ENCODE measurements around the gene LPIN2.

Gene LPIN2

GRCh38 chr18:2965797-2966196 is 47.1 kb downstream of the LPIN2 start:
- peaks cover 56% of the 10 kb centered on the region for H3K79me2 ChIP-seq (ENCODE audit: control insufficient read depth, low read length)
- no peak overlapping the region for H3K4me2 ChIP-seq (ENCODE audit: low read length)
- H3K9me3 ChIP-seq (ENCODE audit: control insufficient read depth, insufficient read depth, low read length) = no peaks in the 10 kb centered on the region
- H3K4me3 ChIP-seq (ENCODE audit: low read length) = no peak overlapping the region
- no peaks in the 10 kb centered on the region for H3F3A ChIP-seq (ENCODE audit: control insufficient read depth, insufficient read depth)
- no peaks in the 10 kb centered on the region for H3K27me3 ChIP-seq (ENCODE audit: control insufficient read depth, low read length)
- peaks cover 69% of the 10 kb centered on the region for H3K4me1 ChIP-seq (ENCODE audit: control insufficient read depth, low read length)
- no peaks in the 10 kb centered on the region for H3K36me3 ChIP-seq (ENCODE audit: control insufficient read depth, low read length)
- TF ChIP-seq CTCF (IDR thresholded peaks at IDR 0.05; ENCODE audit: low read depth, low read length, poor library complexity, severe bottlenecking) = no peak
- TF ChIP-seq EZH2phosphoT487 (IDR thresholded peaks at IDR 0.05; ENCODE audit: borderline replicate concordance, low read length) = no peak
- no peak overlapping the region for H3K27ac ChIP-seq (ENCODE audit: low read depth, low read length)
- no peaks in the 10 kb centered on the region for H3K9me2 ChIP-seq (replicated peaks; ENCODE audit: control insufficient read depth, low read length)
- H4K20me1 ChIP-seq (ENCODE audit: control insufficient read depth, insufficient read depth, low read depth, low read length) = peaks cover 15% of the 10 kb centered on the region

DNA sequence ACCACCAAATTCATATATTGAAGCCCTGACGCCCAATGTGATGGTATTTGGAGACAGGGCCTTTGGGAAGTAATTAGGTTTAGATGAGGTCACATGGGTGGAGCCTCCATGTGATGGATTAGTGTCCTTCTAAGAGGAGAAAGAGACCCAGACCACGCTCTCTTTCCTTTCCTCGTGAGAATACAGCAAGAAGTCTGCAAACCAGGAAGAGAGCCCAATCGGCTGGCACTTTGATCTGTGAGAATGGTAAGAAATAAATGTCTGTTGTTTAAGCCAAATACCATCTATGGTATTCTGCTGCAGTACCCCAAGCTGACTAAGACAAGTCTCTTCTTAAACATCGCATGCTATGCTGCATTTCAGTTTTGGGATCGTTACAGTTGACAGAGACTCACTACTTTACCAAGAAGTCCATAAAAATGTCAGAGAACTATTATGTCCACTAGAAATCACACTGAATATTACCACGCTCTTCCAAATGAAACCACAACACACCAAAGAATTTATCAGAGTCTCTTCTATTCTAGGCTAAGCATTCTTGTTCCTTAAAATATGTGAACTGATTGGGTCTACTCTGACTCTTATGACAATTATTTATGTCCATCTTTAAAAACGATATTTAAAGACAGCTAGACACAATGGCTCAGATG is 48.5 kb downstream of the LPIN2 start:
- Histone ChIP-seq H3K27ac (ENCODE audit: low read depth, low read length) (no peak overlapping the region), H3K4me3 (ENCODE audit: low read length) (no peak overlapping the region), H3K9me3 (ENCODE audit: control insufficient read depth, insufficient read depth, low read length) (no peaks in the 10 kb centered on the region), H3K27me3 (ENCODE audit: control insufficient read depth, low read length) (no peaks in the 10 kb centered on the region), H3F3A (ENCODE audit: control insufficient read depth, insufficient read depth) (peaks cover 4% of the 10 kb centered on the region), H3K79me2 (ENCODE audit: control insufficient read depth, low read length) (peaks cover 48% of the 10 kb centered on the region), H3K4me1 (ENCODE audit: control insufficient read depth, low read length) (peaks cover 68% of the 10 kb centered on the region), H3K36me3 (ENCODE audit: control insufficient read depth, low read length) (no peaks in the 10 kb centered on the region; the same call in 1 of the 2 replicates), H3K4me2 (ENCODE audit: low read length) (no peak overlapping the region), H4K20me1 (ENCODE audit: control insufficient read depth, insufficient read depth, low read depth, low read length) (peaks cover 14% of the 10 kb centered on the region), H3K9me2 (replicated peaks; ENCODE audit: control insufficient read depth, low read length) (no peaks in the 10 kb centered on the region)
- TF ChIP-seq CTCF (IDR thresholded peaks at IDR 0.05; ENCODE audit: low read depth, low read length, poor library complexity, severe bottlenecking) (no peak), EZH2phosphoT487 (IDR thresholded peaks at IDR 0.05; ENCODE audit: borderline replicate concordance, low read length) (no peak)

Data from DOHH2 (cell line).